Posterior cingulate gyrus (tissue), 11 donors: Measurements from ENCODE around the gene COMMD2.
A peak's percentile ranks its signal among the peaks of the same experiment; 100 is the strongest.

ENCODE experiments used
- DNase-seq, 10 donors: peaks; one replicate each; pipeline versions ENCODE4 v3.0.0 to v3.0.0-alpha.2; 2020 to 2021; ENCODE audit warnings: mixed read lengths in 3 of 10
- intact Hi-C: fragments of 100-400 bp; cut with DNase I; formaldehyde crosslinking; loops from one replicate; pipeline ENCODE4 v1.15.1; 2023

COMMD2 gene

DNA sequence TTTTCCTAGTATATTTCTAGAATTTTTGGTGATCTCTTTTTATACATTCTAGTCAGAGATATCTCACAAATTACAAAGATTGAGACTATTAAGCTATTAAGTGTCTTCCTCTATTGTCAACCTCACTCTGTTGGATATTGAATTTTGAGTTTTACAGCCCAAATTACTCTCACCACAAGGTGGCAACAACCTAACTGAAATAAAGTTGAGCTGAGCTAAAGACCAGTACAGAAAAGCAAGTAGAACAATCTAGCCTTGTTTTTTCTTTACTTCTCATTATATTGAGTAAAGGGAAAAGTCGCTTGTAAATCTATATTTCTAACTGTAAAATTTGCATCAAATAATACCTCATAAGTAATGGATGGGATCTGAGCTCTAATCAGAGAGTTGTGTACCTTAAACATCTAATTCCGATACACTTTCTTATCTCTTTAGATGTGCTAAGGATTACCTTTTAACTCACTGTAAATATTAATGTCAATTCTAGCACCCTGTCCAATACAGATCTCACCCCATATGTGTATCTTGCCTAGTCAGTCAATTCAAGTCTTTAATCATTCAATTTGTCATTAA lies 13.6 kb upstream of the COMMD2 start:
- no peak for DNase-seq
- intact Hi-C loops = loop anchor here (2.0 to 10.0 kb wide), 3 partner anchors 43 to 419 kb away; partner anchors contain the start of gene PFN2

- intact Hi-C loops = loop anchor here (2.0 to 10.0 kb wide), 2 partner anchors 44 to 420 kb away; no protein-coding TSS in a partner anchor
- no peak for DNase-seq
Observed at GRCh38 chr3:149764302-149764701, 12.0 kb upstream of the COMMD2 start.

GRCh38 chr3:149763565-149764195 lies 11.4 kb upstream of the COMMD2 start:
- intact Hi-C loops = loop anchor here (2.0 to 10.0 kb wide), 2 partner anchors 45 to 421 kb away; no protein-coding TSS in a partner anchor

DNA sequence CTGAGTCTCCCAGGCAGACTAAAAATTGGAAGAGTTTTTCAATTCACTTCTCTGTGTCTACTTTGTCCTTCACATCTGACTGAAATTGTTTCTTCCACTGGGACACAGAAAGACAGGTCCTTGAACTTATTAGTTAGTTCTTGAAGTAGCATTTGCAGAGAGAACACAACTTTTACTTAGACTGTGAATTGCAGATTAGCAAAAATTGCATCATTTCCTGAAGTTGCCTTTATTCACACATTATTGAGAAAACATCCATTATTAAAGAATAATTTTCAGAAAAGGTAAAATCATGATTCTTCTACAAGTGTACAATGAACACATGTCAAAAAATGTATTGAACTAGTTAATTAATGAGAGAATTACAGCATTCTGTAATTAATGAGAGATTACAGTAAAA lies 1.4 kb upstream of the COMMD2 start:
- intact Hi-C loops = loop anchor here (5.0 to 10.0 kb wide), 3 partner anchors 59 to 661 kb away; partner anchors contain the start of genes PFN2 and RNF13

More at GRCh38 chr3:149763565-149764195, 11.4 kb upstream of the COMMD2 start:
- no peak for DNase-seq

DNA sequence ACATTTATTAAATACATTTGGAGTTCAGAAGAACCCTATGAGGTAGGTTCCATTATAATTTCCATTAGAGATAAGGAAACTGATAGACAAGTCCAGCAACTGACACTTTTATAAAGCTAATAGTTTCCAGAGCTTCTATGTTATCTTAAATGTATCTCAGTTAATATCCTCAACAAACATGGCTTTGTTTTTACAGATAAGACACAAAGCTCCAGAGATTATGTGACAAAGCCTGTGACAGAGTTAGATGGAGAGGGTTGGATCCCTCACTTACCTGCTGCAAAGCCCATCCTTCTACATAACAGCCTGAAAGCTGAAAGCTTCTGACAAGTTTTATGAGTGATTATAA lies 473 bp upstream of the COMMD2 start:
- DNase-seq = no peak
- intact Hi-C loops = loop anchor here (5.0 to 10.0 kb wide), 3 partner anchors 60 to 662 kb away; partner anchors contain the start of genes PFN2 and RNF13

More for the DNA sequence above, 1.4 kb upstream of the COMMD2 start:
- DNase-seq = no peak

GRCh38 chr3:149751551-149751950 lies 738 bp downstream of the COMMD2 start:
- intact Hi-C loops = loop anchor here (5.0 to 10.0 kb wide), 3 partner anchors 61 to 663 kb away; partner anchors contain the start of genes PFN2 and RNF13
- no peak for DNase-seq

- DNase-seq = no peak
- intact Hi-C loops = no loop called here
Observed at GRCh38 chr3:149744606-149745005, 7.7 kb downstream of the COMMD2 start.

GRCh38 chr3:149744151-149744550 lies 8.1 kb downstream of the COMMD2 start:
- intact Hi-C loops = no loop called here
- no peak for DNase-seq

GRCh38 chr3:149739396-149739795 lies 12.9 kb downstream of the COMMD2 start:
- intact Hi-C loops = no loop called here
- no peak for DNase-seq

DNA sequence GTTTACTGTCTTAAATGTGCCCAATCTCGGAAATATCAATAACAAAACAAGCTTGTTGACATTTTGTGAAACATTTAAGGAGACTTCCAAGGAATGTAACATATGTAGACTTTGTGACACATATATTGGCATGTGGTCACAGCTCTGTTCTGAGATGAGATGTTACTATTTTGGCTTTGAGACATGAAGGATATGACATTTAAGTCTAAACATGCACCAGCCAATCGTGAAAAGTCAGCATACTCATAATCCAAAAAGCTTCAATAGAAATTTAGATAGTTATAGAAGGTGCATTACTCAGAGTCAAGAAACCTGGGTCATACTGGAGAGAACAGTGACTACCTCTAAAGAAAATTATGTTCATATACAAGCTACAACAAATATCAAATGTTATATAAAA lies 13.4 kb downstream of the COMMD2 start:
- DNase-seq = no peak
- intact Hi-C loops = no loop called here

DNA sequence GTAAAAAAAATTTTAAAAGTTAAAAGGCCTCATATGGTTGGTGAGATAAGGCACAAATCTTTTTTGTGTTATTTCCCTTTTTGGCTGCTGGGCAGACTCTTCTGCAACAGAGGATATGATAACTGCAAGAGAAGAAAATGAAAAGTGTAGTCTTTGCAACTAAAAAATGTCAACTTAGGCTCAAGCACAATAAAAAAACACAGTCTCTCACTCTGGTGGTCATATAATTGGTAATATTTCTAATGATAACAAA lies 15.4 kb downstream of the COMMD2 start:
- no peak for DNase-seq
- intact Hi-C loops = no loop called here

GRCh38 chr3:149736175-149736952 lies 15.9 kb downstream of the COMMD2 start:
- intact Hi-C loops = no loop called here
- DNase-seq = no peak

DNA sequence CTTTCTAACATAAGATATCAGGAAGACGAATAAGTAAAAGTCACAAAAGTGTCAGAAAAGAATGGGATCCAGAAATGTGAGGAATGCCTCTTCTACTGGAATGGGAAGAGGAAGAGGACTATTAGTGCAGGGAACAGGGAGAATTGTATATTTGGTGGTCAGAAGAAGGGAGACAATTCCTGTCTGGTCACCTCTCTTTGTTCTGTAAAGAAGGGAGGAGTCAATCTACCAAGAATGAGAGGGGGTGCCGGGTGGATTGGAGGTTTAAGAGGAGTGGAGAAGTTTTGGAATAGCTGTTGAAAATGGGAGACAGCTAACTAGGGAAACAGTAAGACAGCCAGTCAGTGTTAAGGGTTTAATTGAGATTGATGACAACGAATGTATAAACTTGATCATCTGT lies 20.1 kb downstream of the COMMD2 start:
- no peak for DNase-seq
- intact Hi-C loops = no loop called here

DNA sequence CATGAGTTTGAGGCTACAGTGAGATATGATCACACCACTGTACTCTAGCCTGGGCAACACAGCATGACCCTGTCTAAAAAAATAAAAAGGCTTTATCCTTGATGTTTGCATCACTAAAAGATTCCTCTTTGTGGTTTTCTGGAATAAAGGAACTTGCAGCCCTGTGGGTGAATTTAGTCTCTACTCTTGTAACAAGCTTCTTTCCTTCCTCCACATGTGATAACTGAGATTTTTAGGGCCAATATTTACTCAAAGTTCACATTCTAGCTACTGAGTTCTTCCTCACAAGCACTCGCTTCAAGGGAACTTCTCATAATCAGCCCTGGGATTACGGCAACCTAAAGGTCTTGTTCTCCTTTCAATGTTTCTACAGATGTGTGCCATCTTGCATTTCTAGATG lies 24.6 kb downstream of the COMMD2 start:
- intact Hi-C loops = no loop called here
- DNase-seq = no peak

DNA sequence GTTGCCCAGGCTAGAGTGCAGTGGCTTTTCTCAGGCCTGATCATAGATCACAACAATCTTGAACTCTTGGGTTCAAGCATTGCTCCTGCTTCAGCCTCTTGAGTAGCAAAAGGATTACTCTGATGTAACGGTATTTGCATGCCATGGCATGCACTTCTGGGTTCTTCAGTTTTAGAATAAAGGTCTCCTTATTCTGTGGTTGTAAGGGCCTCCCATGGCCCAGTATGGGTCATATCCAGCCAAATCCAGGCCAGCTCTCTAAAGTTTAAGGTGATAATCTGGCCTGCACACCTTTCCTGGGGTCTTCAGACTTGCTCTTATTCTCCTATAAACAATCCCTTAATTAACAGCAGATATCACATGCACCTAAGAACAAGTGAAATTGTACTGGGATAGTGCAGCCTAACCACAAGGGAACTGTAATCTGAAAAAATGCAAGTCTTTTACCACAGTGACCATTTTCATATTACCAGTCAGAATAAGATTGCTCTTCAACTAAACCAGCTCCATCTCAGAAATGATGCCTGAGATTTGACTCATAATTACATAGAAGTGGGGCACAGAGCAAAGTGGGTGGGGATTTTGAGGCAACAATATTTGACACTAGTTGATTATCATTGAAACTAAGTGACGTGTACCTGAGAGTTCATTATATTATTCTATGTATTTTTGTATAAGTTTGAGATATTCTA lies 25.4 kb downstream of the COMMD2 start:
- no peak for DNase-seq
- intact Hi-C loops = no loop called here

DNA sequence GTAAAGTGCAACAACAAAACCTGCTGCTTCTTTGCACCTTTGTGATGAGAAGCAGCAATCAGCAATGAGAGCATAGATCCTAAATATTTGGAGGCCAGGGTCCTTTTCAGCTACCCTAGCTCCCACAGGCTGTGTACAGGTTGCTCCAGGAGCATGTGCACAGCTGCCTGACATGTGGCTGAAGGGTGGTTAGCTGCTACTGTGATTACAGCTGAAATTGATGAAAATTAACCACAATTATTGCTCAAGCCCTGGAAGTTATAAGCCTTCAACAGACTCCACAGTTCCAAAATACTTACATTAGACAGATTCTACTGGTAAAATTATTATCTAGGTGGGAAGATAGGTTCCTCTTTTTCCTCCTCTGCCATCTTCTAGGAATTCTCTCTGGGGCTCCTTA lies 28.5 kb downstream of the COMMD2 start:
- no peak for DNase-seq
- intact Hi-C loops = no loop called here

DNA sequence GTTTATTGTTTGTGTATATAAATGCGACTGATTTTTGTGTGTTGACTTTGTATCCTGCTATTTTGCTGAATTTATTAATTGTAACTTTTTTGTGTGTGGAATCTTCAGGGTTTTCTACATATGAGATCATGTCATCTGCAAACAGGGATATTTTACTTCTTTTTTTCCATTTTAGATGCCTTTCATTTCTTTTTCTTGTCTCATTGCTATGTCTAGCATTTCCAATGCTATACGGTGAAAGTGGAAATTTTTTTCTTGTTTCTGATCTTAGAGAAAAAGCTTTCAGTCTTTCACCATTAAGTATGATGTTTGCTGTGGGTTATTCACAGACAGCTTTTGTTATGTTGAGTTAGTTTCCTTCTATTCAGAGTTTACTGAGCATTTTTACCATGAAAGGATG lies 31.4 kb downstream of the COMMD2 start:
- no peak for DNase-seq
- intact Hi-C loops = no loop called here

- intact Hi-C loops = loop anchor here (1.0 to 2.0 kb wide), 2 partner anchors 187 to 205 kb away; no protein-coding TSS in a partner anchor
- DNase-seq = peak in 3 of 10 donors; percentile 24 to 43 (median 27)
Observed at GRCh38 chr3:149717391-149718056, 34.8 kb downstream of the COMMD2 start.

- DNase-seq = no peak
- intact Hi-C loops = loop anchor here (1.0 to 2.0 kb wide), 2 partner anchors 187 to 204 kb away; no protein-coding TSS in a partner anchor
Observed at GRCh38 chr3:149716984-149717383, 35.3 kb downstream of the COMMD2 start.

- intact Hi-C loops = no loop called here
- peak in 1 of 10 donors; percentile 69 for DNase-seq
Observed at GRCh38 chr3:149715247-149715646, 37.0 kb downstream of the COMMD2 start.
